Sigmoid colon (tissue), 7 donors: ENCODE measurements around the gene FAM98B. TPM values are rescaled to one million over a fixed set of nuclear protein-coding genes. Genes with fewer than 3 reads are reported as not detected.

ENCODE experiments used
- DNase-seq: peaks from one replicate; pipeline ENCODE4 v3.0.0-alpha.2; 2019
- H3K27ac ChIP-seq, 4 donors: fragments of 200-600 bp; sonication (generic); one replicate each; pipeline ENCODE4 v1.5.1; 2016 to 2019; ENCODE audit warnings: mild to moderate bottlenecking in 1 of 4
- H3K27me3 ChIP-seq, 3 donors: fragments of 200-600 bp; sonication (generic); one replicate each; pipeline ENCODE4 v1.5.1; 2019; ENCODE audit warnings: mild to moderate bottlenecking in 1 of 3
- H3K36me3 ChIP-seq, 4 donors: fragments of 200-600 bp; sonication (generic); one replicate each; pipeline ENCODE4 v1.5.1; 2016 to 2019
- H3K4me1 ChIP-seq, 4 donors: fragments of 200-600 bp; sonication (generic); one replicate each; pipeline ENCODE4 v1.5.1; 2017 to 2019
- H3K4me3 ChIP-seq, 4 donors: fragments of 200-600 bp; sonication (generic); one replicate each; pipeline ENCODE4 v1.5.1; 2017 to 2019; ENCODE audit warnings: mild to moderate bottlenecking in 2 of 4, moderate library complexity in 1 of 4
- H3K9me3 ChIP-seq, 4 donors: fragments of 200-600 bp in 3 of 4; sonication (generic) in 3 of 4; one replicate each; pipeline versions ENCODE4 v1.5.1 to v1.6.1; 2013 to 2019
- EP300 ChIP-seq, 4 donors: sonication (generic); formaldehyde crosslinking; IDR thresholded peaks; one replicate each; pipeline ENCODE4 v1.6.1; 2017; ENCODE audit warnings: antibody characterized with exemption in 4 of 4
- POLR2A ChIP-seq, 2 donors: fragments of 450-650 bp; IDR thresholded peaks; one replicate each; pipeline ENCODE4 v1.6.1; 2016; ENCODE audit warnings: antibody characterized with exemption in 2 of 2, mild to moderate bottlenecking in 2 of 2, moderate library complexity in 2 of 2
- POLR2AphosphoS5 ChIP-seq, 4 donors: sonication (generic); formaldehyde crosslinking; IDR thresholded peaks; one replicate each; pipeline ENCODE4 v1.6.1; 2017; ENCODE audit warnings: antibody characterized with exemption in 4 of 4
- WGBS, 2 donors: extraction: QIAGEN DNeasy Blood & Tissue Kit; methylation state at CpG; one replicate each; pipeline ENCODE4 v1.1.7; 2013; 5-methylcytosine and 5-hydroxymethylcytosine counted together
- intact Hi-C: fragments of 100-400 bp; cut with DNase I; formaldehyde crosslinking; loops from one replicate; pipeline ENCODE4 v1.15.1; 2023
- polyA plus RNA-seq, 3 donors: library from polyadenylated mRNA; stranded (reverse); fragments of 200-250 nt; gene quantifications; one replicate each; pipeline ENCODE4 v1.2.3, GENCODE V29; 2013
- total RNA-seq, 4 donors: library from RNA; depleted of rRNA; stranded (reverse); fragments of >200 nt; gene quantifications; one replicate each; pipeline ENCODE4 v1.1.0, GENCODE V29; 2016
- TF ChIP-seq, protein P1 (sequence below), 4 experiments: fragments of 450-650 bp in 3 of 4; fragments of 200-600 bp in 1 of 4; IDR thresholded peaks; one replicate each; pipeline ENCODE4 v1.5.1; 2016 to 2019; ENCODE audit warnings: antibody characterized with exemption in 4 of 4, mild to moderate bottlenecking in 3 of 4, moderate library complexity in 2 of 4
- donor health status: healthy with polysubstance abuse.
- donor health status: Bipolar disorder and iron deficiency.
- donor health status: healthy.

FAM98B gene
- total and polyA plus RNA-seq, 7 donors = 10.9 to 16.6 (median 12.5) TPM

DNA sequence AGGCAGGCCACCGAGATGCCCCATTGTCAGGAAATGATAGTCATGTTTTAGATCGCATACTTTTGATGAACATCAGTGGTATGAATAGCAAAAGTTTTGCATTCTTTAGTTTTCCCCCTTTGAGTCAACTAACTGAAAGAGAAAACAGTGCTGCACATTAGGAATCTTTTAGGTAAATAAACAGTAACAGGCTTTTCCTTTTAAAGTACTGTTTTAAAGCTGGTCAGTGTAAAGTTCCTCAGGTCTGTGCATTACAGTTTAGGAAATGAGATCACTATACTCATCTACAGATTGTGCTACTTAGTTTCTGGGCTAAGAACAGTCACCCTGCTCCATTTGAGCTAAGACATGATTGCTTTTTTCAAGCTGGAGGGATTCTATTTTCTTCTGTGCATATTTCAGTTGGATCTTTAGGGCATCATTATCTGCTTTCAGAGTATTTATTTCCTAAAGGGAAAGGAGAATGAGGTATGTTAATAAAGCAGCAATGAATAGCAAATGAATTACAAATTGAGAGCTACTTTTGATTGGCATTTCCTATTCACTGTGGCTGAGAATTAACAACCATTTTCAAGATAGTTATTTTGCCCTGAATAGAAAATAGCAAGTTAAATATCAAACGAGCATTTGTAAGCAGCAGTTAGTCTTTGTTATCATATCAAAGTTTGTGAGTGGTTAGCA, 36.5 kb downstream of the FAM98B start:
- no peaks in the 10 kb centered on the region for H3K27me3 ChIP-seq
- no peak for DNase-seq
- TF ChIP-seq POLR2AphosphoS5 (IDR thresholded peaks at IDR 0.05) = no peak
- TF ChIP-seq EP300 (IDR thresholded peaks at IDR 0.05) = no peak
- no peaks in the 10 kb centered on the region for H3K9me3 ChIP-seq
- peak overlapping the region in 1 of 4 donors; percentile 14 for H3K27ac ChIP-seq
- H3K36me3 ChIP-seq = peaks cover 0 to 8% (median 0%) of the 10 kb centered on the region in 4 donors
- intact Hi-C loops = no loop called here
- peaks cover 0 to 13% (median 10%) of the 10 kb centered on the region in 4 donors for H3K4me1 ChIP-seq
- H3K4me3 ChIP-seq = no peak overlapping the region
- 77 to 78% methylated on average over 3 of the region's 3 CpGs for WGBS, 2 donors

DNA sequence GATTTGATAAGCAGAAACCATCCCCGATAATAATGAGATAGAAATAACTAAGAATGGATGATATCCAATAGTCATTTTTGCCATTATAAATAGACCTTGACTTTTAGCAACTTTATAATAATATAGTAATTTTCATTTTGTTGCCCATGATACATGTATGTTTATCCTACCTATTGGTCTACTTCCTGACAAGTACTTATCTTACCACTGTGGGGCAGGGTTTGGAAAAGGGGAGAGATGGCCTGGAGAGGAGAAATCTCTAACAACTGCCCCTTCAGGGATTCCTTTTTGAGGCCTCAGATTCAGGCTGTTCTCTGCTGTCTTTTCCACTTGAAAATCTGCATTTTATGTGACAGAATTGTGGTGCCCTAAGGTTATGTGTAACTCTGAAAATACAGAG, 42.2 kb downstream of the FAM98B start:
- WGBS, 2 donors = 93 to 95% methylated on average over 1 of the region's 1 CpG
- TF ChIP-seq EP300 (IDR thresholded peaks at IDR 0.05) = no peak
- TF ChIP-seq POLR2AphosphoS5 (IDR thresholded peaks at IDR 0.05) = no peak
- TF ChIP-seq, protein P1, sequence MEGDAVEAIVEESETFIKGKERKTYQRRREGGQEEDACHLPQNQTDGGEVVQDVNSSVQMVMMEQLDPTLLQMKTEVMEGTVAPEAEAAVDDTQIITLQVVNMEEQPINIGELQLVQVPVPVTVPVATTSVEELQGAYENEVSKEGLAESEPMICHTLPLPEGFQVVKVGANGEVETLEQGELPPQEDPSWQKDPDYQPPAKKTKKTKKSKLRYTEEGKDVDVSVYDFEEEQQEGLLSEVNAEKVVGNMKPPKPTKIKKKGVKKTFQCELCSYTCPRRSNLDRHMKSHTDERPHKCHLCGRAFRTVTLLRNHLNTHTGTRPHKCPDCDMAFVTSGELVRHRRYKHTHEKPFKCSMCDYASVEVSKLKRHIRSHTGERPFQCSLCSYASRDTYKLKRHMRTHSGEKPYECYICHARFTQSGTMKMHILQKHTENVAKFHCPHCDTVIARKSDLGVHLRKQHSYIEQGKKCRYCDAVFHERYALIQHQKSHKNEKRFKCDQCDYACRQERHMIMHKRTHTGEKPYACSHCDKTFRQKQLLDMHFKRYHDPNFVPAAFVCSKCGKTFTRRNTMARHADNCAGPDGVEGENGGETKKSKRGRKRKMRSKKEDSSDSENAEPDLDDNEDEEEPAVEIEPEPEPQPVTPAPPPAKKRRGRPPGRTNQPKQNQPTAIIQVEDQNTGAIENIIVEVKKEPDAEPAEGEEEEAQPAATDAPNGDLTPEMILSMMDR (IDR thresholded peaks at IDR 0.05) = no peak
- TF ChIP-seq POLR2A (IDR thresholded peaks at IDR 0.05) = no peak
- intact Hi-C loops = no loop called here
- Histone ChIP-seq H3K4me3 (no peak overlapping the region), H3K27me3 (no peaks in the 10 kb centered on the region), H3K9me3 (no peaks in the 10 kb centered on the region), H3K36me3 (no peaks in the 10 kb centered on the region), H3K27ac (no peak overlapping the region), H3K4me1 (no peaks in the 10 kb centered on the region)
- DNase-seq = no peak

DNA sequence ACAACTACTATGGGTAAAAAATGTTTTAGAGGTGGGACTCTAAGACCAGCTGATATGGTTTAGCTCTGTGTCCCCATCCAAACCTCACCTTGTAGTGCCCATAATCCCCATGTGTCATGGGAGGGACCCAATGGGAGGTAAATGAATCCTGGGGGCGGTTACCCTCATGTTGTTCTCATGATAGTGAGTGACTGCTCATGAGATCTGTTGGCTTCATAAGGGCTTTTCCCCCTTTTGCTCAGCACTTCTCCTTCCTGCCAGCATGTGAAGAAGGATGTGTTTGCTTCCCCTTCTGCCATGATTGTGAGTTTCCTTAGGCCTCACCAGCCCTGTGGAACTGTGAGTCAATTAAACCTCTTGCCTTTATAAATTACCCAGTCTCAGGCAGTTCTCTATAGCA, 45.7 kb downstream of the FAM98B start:
- no peaks in the 10 kb centered on the region for H3K27me3 ChIP-seq
- no peaks in the 10 kb centered on the region for H3K9me3 ChIP-seq
- TF ChIP-seq POLR2A (IDR thresholded peaks at IDR 0.05) (no peak), EP300 (IDR thresholded peaks at IDR 0.05) (no peak), POLR2AphosphoS5 (IDR thresholded peaks at IDR 0.05) (no peak)
- TF ChIP-seq, protein P1 (IDR thresholded peaks at IDR 0.05) = no peak
- no peaks in the 10 kb centered on the region for H3K4me1 ChIP-seq
- no peak overlapping the region for H3K27ac ChIP-seq
- no peak for DNase-seq
- H3K36me3 ChIP-seq = no peaks in the 10 kb centered on the region
- WGBS, 2 donors = 98 to 100% methylated on average over 1 of the region's 1 CpG
- intact Hi-C loops = no loop called here
- no peak overlapping the region for H3K4me3 ChIP-seq

DNA sequence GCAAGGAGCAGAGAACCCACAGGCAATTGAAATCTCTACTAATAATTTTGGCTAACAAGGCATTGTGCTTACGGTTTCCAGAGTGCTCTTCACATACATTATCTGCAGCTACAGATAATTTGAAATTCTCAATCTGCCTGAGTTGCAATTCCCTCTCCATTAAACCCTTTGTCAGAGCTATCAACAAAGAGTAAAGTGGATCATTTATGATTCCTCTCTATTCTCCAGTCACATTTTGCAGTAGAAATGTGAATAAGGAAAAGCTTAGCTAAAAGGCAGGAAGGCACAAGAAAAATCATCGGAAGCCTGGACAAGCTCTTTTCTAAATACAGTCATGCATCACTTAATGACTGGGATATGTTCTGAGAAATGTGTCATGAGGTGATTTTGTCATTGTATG, 49.6 kb downstream of the FAM98B start:
- 92 to 94% methylated on average over 2 of the region's 2 CpGs for WGBS, 2 donors

DNA sequence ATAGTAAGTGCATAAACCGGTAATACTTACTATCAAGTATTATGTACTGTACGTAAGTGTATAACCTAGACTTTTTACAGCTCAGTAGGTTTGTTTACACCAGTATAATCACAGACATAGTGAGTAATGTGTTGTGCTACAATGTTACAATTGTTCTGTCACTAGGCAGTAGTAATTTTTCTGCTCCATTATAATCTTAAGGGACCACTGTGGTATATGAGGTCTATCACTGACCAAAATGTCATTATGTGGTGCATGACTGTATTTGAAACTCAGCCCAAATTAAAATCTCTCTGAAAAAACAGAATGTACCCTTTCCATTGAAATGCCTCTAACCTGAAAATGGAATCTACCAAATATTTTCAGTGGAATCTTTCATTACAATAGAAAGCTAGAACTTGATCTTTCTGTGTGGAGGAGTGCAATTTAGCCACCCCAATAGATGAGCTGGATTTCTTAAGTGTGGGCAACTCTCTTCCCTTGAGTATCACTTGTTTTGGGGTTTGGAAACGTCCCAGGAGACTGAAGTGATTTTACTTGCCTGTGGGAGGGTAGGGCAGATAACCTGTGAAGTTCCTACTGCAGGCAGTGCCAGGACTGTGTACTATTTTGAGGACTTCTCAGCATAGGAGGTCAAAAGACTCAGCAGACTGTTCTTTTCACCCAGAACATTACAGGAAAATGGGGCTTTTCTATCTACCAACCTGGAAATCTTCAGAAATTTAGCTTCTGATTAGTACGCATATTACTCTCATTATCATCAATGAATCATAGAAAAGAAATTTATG, 50.9 kb downstream of the FAM98B start:
- no peaks in the 10 kb centered on the region for H3K36me3 ChIP-seq
- no peak for DNase-seq
- 61 to 82% methylated on average over 4 of the region's 4 CpGs for WGBS, 2 donors
- no peaks in the 10 kb centered on the region for H3K27me3 ChIP-seq
- no peak for TF ChIP-seq POLR2AphosphoS5 (IDR thresholded peaks at IDR 0.05)
- no peak for TF ChIP-seq POLR2A (IDR thresholded peaks at IDR 0.05)
- TF ChIP-seq, protein P1 (IDR thresholded peaks at IDR 0.05) = no peak
- no peak for TF ChIP-seq EP300 (IDR thresholded peaks at IDR 0.05)
- no peak overlapping the region for H3K4me3 ChIP-seq
- no peaks in the 10 kb centered on the region for H3K9me3 ChIP-seq
- no peak overlapping the region for H3K27ac ChIP-seq
- H3K4me1 ChIP-seq = no peaks in the 10 kb centered on the region
- intact Hi-C loops = no loop called here

More for the DNA sequence above, 49.6 kb downstream of the FAM98B start:
- H3K36me3 ChIP-seq = no peaks in the 10 kb centered on the region
- DNase-seq = no peak
- no peak overlapping the region for H3K27ac ChIP-seq
- H3K4me1 ChIP-seq = no peaks in the 10 kb centered on the region
- no peaks in the 10 kb centered on the region for H3K27me3 ChIP-seq
- H3K9me3 ChIP-seq = no peaks in the 10 kb centered on the region
- TF ChIP-seq, protein P1 (IDR thresholded peaks at IDR 0.05) = no peak
- TF ChIP-seq POLR2AphosphoS5 (IDR thresholded peaks at IDR 0.05) (no peak), POLR2A (IDR thresholded peaks at IDR 0.05) (no peak), EP300 (IDR thresholded peaks at IDR 0.05) (no peak)
- intact Hi-C loops = no loop called here
- H3K4me3 ChIP-seq = no peak overlapping the region
